Lower leg skin (tissue), 3 donors: ENCODE data around the gene POLD3.
"Not testable (repeated sequence)": the region's sequence is repeated elsewhere in the genome, so short reads cannot be mapped to it uniquely, and the experiment has no call there.

Experiments used
- POLR2A ChIP-seq, 2 donors: fragments of 450-650 bp; IDR thresholded peaks; one replicate each; pipeline ENCODE4 v1.6.1; 2016 to 2017; ENCODE audit warnings: antibody characterized with exemption in 2 of 2, mild to moderate bottlenecking in 1 of 2, moderate library complexity in 1 of 2
- TF ChIP-seq, protein P1 (sequence below), 3 donors: fragments of 450-650 bp; IDR thresholded peaks; one replicate each; pipeline ENCODE4 v1.5.1; 2016; ENCODE audit warnings: antibody characterized with exemption in 3 of 3, mild to moderate bottlenecking in 3 of 3, moderate library complexity in 2 of 3

DNA sequence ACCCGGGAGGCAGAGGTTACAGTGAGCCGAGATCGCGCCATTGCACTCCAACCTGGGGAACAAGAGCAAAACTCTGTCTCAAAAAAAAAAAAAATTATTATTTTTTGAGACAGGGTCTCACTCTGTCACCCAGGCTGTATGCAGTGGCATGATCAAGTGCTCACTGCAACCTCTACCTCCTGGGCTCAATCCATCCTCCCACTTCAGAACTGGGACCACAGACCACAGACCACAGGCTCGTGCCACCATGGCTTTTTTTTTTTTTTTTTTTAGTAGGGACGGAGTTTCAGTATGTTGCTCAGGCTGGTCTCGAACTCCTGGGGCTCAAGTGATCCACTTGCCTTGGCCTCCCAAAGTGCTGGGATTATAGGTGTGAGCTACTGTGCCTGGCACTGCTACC is 1.9 kb upstream of the POLD3 start:
- TF ChIP-seq, protein P1, sequence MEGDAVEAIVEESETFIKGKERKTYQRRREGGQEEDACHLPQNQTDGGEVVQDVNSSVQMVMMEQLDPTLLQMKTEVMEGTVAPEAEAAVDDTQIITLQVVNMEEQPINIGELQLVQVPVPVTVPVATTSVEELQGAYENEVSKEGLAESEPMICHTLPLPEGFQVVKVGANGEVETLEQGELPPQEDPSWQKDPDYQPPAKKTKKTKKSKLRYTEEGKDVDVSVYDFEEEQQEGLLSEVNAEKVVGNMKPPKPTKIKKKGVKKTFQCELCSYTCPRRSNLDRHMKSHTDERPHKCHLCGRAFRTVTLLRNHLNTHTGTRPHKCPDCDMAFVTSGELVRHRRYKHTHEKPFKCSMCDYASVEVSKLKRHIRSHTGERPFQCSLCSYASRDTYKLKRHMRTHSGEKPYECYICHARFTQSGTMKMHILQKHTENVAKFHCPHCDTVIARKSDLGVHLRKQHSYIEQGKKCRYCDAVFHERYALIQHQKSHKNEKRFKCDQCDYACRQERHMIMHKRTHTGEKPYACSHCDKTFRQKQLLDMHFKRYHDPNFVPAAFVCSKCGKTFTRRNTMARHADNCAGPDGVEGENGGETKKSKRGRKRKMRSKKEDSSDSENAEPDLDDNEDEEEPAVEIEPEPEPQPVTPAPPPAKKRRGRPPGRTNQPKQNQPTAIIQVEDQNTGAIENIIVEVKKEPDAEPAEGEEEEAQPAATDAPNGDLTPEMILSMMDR (IDR thresholded peaks at IDR 0.05), result not testable (repeated sequence)
- TF ChIP-seq POLR2A (IDR thresholded peaks at IDR 0.05), result not testable (repeated sequence)
